K562 treated with DMSO at 1 percent for 24 hours (cell line): Measurements from ENCODE around the gene ERGIC2. TPM values are rescaled to one million over a fixed set of nuclear protein-coding genes. Genes with fewer than 3 reads are reported as not detected.

Experiments
- total RNA-seq: library from RNA; unstranded; fragments of 300-600 nt; gene quantifications from 2 replicates; pipeline ENCODE4 v1.2.3, GENCODE V29; 2022; ENCODE audit warnings: low read depth; ENCODE audit not compliant: insufficient read depth

ERGIC2 gene, protein sequence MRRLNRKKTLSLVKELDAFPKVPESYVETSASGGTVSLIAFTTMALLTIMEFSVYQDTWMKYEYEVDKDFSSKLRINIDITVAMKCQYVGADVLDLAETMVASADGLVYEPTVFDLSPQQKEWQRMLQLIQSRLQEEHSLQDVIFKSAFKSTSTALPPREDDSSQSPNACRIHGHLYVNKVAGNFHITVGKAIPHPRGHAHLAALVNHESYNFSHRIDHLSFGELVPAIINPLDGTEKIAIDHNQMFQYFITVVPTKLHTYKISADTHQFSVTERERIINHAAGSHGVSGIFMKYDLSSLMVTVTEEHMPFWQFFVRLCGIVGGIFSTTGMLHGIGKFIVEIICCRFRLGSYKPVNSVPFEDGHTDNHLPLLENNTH
- 23.5 and 24.2 TPM in 2 replicates for total RNA-seq

DNA sequence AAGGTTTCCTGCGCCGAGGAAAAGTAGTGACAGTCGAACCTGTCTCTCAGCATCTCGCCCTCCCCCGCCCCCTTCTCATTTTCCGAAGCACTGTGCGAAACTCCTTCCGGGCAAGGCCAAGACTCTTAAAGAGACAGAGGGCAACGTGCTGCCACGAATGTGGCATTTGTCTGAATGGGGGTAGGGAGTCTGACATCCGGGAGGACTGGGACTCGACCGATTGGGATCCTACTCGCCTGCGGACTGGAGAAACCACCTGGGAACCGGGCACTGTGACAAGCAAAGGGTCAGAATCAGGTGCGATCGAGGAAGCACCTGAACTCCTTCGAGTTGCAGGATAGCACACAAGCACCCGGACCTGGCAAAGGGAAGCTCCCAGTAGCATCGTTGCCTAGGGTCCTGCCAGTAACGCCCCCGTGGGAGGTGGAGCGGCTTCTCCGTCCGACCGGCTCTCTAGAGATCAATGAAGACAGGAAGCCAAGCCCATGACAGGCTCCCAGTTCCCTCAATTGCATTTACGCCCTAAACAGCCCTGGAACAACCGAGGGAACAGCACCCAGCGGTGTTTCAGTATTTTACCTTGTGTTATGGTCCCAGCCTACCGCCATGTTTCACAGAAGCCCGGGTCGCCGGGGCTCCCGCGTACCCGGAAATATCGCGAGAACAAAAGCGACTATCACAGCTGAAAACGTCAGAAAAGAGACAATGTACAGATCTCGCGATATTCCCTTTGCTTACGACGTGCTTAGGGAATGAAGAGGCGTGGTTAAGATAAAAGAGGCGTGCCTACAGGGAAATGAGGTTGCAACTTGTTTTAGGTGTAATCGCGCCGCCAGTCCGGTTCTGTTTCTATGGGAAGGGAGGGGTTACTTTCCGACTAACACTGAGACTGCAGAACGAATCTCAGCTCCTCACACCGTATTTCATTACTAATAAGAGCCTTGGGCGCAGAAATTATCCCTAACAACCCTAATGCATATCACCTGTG lies at the start of gene ERGIC2:
Gene ERGIC2, minus strand, starts transcription at position 637 of the 988 bp plus-strand sequence. CDS start 9,539 bp downstream, outside the sequence.

Other genes with a start within 250 kb of the ERGIC2 start
- 4.1 and 5.2 TPM in 2 replicates for gene FAR2, start 231.9 kb downstream of the ERGIC2 start, total RNA-seq
- not detected in 2 replicates for gene OVCH1, start 116.5 kb upstream of the ERGIC2 start, total RNA-seq